NCI-H446 treated with DMSO at 0.1 percent for 48 hours (cell line): ENCODE results near the gene YWHAE.
"Not testable (repeated sequence)": the region's sequence is repeated elsewhere in the genome, so short reads cannot be mapped to it uniquely, and the experiment has no call there.

Experiments used
- DNase-seq: peaks from one replicate; lab custom pipeline; 2025; lab: John Stamatoyannopoulos, UW

YWHAE gene

GRCh38 chr17:1412185-1413110, 12.4 kb upstream of the YWHAE start:
- no peak for DNase-seq

- DNase-seq: no peak
Measured at GRCh38 chr17:1402262-1402586, 2.2 kb upstream of the YWHAE start.

- DNase-seq: no peak
Measured at GRCh38 chr17:1398931-1399678, 917 bp downstream of the YWHAE start.

GRCh38 chr17:1398028-1398427, 2.0 kb downstream of the YWHAE start:
- no peak for DNase-seq

GRCh38 chr17:1395876-1396665, 4.0 kb downstream of the YWHAE start:
- DNase-seq: not testable (repeated sequence)

GRCh38 chr17:1391577-1391976, 8.4 kb downstream of the YWHAE start:
- no peak for DNase-seq

- DNase-seq: no peak
Measured at GRCh38 chr17:1390432-1391367, 9.3 kb downstream of the YWHAE start.

- DNase-seq: not testable (repeated sequence)
Measured at GRCh38 chr17:1387490-1388227, 12.4 kb downstream of the YWHAE start.

- not testable (repeated sequence) for DNase-seq
Measured at GRCh38 chr17:1386675-1387190, 13.3 kb downstream of the YWHAE start.

GRCh38 chr17:1386265-1386664, 13.8 kb downstream of the YWHAE start:
- DNase-seq: no peak

- no peak for DNase-seq
Measured at GRCh38 chr17:1385861-1386260, 14.2 kb downstream of the YWHAE start.

- DNase-seq: no peak
Measured at GRCh38 chr17:1384905-1385435, 15.1 kb downstream of the YWHAE start.

GRCh38 chr17:1379930-1380313, 20.1 kb downstream of the YWHAE start:
- no peak for DNase-seq

GRCh38 chr17:1379208-1379929, 20.7 kb downstream of the YWHAE start:
- no peak for DNase-seq

GRCh38 chr17:1378476-1378860, 21.6 kb downstream of the YWHAE start:
- not testable (repeated sequence) for DNase-seq

- no peak for DNase-seq
Measured at GRCh38 chr17:1377334-1377733, 22.7 kb downstream of the YWHAE start.

- DNase-seq: no peak
Measured at GRCh38 chr17:1376061-1376460, 24.0 kb downstream of the YWHAE start.

- no peak for DNase-seq
Measured at GRCh38 chr17:1375615-1376014, 24.4 kb downstream of the YWHAE start.

- DNase-seq: no peak
Measured at GRCh38 chr17:1374431-1375177, 25.4 kb downstream of the YWHAE start.
